Forelimb muscle (tissue), 1 donor: ENCODE results near the gene DMD. TPM values are rescaled to one million over a fixed set of nuclear protein-coding genes. Genes with fewer than 3 reads are reported as not detected.
A peak's percentile ranks its signal among the peaks of the same experiment; 100 is the strongest.
"Not testable (repeated sequence)": the region's sequence is repeated elsewhere in the genome, so short reads cannot be mapped to it uniquely, and the experiment has no call there.

ENCODE experiments used
- DNase-seq: peaks from one replicate; pipeline ENCODE4 v3.0.0-alpha.2; 2013; ENCODE audit warnings: low read depth
- polyA plus RNA-seq: library from polyadenylated mRNA; unstranded; fragments of 120-200 nt; gene quantifications from one replicate; pipeline ENCODE4 v1.2.1, GENCODE V29; 2013; ENCODE audit not compliant: insufficient read length

The DMD gene
- 100 TPM for polyA plus RNA-seq

DNA sequence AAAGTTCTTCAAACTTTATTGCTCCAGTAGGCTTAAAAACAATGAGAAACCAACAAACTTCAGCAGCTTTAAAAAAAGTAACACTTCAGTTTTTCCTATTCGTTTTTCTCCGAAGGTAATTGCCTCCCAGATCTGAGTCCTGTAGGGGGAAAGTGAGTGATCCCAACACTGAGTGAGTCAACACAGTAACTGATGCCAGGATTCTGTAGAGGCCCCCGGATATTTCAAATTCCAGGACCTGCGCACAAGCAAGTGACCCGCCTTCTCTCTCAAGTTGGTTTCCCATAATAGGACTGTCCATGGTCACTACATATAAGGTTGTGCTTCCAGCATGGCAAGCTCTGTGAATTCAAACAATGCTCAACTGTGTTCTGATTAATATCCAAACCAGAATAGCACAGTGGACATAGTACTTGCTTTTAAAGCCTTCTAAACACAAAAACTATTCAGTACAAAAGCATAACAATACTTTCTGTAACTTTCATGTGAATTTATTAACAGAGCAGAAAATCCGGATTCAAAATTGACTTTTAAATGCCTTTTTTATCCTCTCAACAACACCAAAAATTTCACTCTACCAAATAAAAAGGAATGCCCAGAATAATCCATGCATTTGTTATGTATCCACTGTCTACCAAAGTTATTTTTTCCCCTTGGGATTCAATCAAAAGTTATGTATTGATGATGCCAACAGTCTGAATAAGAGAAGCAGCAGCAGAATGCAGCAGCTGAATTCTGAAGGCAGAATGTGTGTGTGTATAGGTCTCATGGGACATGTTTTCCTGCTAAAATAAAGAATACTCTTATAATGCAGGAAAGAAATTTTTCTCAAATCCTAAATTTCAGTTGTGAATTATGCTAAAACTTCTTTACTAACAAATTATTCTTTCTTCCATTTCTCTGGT is at the start of gene DMD:
Gene DMD, minus strand, starts transcription at position 194 of the 905 bp plus-strand sequence. CDS start 237 bp downstream, outside the sequence.
- peak; percentile 72 for DNase-seq

DNA sequence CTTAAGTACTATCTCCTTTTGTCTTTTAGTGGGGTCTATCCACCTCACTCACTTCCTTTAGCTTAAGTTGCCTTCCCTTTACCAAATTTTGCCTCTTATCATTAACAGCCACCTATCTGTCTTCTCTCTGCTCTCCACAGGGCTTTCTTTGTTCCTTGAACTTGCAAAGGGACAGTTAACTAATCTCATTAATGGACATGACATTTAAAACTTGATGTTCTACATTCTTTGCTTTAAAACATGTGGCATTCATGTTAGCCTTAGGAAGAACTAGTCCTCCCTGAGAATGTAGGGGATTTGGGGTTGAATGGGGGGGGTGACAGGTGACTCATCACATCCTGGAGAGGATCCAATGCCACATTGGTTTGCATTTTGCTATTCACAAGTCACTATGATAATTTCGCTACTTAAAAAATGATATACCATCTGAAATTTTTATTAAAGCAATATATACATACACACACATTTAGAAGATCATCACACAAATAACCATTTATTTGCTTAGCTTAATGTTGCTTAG is 41.0 kb upstream of the DMD start:
- DNase-seq = no peak

DNA sequence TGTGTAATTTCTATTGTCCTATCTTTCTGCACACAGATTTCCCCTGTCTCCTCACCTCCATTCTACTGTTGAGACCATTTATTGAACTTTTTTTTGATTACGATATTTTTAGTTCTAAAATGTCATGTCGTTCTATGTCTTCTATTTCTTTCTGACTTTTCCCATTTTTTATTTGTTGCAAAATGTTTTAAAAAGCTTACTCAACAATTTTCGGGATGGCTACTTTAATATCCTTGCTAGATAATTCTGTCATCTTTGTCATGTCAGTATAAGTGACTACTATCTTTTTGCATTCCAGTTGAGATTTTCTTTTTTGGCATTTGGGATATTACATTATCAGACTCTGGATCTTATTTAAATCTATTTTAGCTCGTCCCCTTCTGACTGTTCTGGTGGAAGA is 7.5 kb upstream of the DMD start:
- no peak for DNase-seq

DNA sequence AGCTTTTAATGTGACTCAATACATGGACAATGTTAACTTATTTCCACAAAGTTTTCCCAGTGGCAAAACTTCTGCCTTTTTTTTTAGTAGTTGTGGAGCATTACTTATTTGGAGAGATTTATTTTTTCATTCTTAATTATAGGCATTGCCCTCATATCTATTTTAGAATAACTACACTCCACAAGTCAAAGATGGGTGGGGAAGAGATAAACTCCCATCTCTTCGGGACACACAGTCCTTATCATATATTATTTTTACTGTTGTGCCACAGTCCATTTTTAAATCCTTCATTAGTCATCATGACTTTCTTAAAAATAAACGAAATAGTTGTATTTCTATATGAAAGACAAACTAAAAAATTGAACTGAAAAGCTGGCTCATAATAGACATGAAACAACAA is 1.2 kb downstream of the DMD start:
- no peak for DNase-seq

DNA sequence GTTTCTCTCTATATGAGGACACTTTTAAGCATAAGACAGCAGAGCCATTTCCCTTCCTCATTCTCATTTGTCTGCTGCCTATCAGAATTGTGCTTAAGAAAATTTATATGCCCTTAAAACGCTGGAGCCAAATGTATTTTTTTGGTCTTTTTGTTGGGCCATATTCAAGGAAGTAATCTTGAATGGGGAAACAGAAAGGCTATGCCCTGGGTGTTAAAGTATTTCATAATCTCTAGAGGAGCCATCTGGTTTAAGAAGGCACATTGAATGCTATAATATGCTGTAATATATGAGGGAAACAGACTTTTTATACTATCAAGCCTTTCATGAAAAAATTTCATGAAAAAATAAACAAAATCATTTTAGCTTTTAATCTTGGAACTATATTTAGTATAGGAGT is 4.3 kb downstream of the DMD start:
- DNase-seq = no peak

DNA sequence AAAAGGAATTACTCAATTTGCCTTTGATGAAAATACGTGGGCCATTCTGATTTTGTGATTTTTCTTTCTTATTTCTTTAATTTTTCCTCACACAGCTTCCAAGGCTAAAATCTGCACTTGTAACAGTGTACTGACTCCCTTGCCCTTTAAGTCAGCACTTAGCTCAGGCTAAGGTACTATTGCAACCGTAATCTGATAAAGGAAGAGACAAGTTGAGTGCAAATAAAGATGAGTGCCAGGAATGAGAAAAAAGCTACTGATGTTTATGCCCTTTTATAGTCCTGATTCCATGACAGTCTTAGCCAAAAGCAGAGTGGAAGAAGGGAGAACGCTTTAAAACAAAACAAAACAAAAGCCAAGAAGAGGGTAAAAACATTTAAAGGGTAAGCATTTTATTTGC is 6.0 kb downstream of the DMD start:
- DNase-seq = no peak

DNA sequence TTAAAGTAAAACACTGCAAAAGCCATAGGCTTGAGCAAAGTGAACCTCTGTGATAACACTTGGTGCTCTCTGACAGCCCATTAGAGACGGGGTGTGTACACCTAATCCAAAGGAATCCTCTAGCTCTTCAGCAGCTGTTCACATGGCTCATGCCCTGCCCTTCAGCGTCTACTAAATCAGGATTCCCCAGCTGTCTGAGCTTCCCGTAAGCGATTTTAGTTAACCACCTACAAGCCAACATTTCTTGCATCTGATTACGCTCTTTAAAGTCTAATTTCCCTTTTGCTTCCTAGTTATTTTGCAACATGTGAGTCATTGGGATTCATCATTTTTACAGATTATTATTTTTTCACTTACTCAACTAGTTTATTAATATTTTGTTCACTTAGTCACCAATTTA is 6.5 kb downstream of the DMD start:
- no peak for DNase-seq

DNA sequence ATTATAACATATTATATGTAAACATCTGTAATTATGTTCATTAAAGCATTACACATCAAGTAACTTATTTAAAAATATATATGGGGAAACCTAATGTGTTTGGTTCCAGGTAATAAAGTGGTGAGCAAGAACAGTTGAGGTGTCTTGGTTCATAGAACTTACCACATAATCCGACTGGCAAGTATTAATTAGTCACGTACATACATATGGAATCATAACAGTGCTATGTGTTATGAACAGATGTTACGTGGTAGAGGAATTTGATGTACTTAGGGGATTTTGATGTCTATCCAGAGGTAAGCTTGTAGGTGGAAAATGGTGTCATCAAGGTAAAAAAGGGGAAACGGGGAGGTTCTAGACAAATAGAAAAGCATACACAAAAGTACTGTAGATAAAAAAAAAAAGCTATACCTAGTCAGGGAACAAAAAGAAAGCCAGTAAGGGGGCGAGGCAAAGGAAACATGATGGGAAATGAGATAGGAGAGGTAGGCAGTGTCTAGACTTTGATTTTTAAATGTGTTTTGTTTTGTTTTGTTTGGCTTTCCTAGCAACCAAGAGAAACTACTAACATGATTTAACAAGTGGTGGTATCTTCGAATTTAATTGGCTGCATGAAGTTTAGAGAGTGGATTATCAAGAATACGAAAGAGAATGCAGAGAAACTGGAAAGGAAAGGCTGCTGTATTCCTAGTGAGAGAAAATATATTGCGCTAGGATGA is 12.6 kb downstream of the DMD start:
- no peak for DNase-seq

DNA sequence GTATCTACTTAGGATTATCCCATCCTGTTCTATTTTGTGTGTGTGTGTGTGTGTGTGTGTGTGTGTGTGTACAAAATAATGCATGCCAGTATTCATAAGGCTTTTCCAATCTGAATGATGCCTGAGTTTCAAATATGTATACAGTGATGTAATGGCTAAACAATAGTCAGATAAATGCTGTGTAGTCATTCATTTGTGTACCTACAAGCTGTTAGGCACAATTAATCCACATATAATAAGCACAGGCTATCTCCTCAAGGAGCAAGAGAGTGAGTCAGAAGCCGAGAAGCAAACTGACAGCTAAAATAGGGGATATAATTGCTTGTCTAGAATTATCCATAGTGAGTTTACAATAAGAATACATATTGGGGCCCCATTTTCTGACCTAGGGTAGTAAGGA is 15.7 kb downstream of the DMD start:
- DNase-seq = no peak

DNA sequence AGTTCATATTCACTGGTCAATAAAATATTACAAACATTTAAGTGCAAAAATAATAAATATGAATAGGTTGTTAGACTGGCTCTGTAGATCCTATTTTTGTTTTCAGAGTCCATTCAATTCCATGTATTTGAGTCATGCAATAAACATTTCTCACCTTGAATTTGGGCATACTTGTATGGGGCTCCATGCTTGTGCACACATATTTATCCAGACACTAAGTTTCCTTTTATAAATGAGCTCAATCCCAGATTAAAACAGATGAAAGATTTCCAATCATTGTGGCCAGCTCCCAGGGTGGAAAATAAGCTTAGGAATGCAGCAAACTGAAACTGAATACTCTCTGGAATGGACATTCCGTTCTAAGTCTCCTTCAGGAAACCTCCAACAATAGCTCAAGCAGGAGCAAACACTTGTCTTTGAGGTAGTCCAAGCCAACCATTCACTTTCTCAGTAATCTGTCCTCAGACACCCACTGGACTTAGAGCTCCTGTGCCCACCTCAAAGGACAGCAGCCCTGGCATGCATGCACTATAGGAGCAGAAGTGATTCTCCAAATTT is 16.4 kb downstream of the DMD start:
- DNase-seq = no peak

DNA sequence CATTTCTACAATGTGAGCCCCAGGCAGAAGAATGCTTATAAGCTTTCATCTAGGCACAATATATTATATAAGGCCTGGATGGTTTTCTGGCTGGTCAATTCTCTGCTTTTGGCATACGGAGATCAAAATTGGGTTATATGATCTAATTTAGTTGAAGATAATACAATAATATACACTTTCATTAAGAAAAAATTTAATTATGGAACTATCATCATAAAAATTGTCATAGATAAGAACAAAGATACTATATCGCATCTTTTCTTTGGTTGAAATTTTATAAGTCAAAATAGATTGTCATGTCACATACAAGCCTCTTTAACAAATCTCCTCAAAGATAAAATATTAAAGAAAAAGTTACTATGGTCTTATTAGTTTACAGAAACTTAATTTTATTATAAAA is 17.1 kb downstream of the DMD start:
- no peak for DNase-seq

DNA sequence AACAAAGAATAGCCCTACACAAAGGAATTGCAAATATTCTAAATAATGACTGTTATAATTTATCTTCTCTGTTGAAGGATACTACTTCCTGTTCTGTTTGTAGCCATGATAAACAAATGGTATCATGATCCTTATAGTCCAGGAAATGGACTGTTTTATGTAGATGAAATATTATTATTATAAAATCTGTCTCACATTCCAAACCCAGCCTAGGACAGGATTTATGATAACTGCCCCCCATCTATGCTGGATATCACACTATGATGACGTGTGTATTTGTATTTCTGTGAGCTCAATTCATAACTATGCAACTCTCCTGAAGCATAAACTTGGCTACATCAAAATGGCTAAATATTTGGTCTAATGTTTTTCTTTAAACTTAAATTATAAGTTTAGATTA is 21.3 kb downstream of the DMD start:
- DNase-seq = no peak

DNA sequence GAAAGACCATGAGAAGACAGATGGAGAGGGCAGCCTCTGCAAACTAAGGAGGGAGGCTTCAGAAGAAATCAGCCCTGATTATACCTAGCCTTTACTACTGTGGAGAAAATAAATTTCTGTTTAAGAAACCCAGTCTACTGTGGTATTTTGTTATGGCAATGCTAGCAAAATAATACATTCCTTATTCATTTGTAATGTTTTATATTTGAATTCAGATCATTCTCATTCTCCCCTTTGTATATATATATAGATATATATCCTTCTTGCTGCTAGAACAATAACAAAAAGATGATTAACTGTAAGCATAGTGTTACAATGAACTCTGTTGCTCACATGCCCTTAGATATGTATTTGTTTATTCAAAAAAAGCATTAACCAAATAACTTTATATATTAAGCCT is 22.5 kb downstream of the DMD start:
- DNase-seq = no peak

DNA sequence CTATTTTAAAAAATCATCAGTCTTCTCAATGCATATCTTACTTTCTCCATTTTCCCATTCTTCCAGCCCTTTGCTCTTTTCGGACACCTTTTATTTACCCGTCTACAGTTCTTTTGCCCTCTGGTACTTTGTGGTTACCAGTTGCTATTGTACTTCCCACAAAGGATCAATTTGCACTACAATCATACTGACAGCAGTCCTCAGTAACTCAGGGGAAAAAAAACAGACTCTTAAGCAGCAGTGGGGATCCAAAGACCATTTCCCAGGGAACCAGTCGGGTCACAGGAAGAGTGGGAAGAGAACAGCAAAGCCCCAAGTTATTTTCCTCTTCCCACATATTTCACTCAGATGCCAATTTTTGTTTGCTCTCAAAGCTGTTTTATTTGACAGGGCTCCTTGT is 23.1 kb downstream of the DMD start:
- DNase-seq = no peak

DNA sequence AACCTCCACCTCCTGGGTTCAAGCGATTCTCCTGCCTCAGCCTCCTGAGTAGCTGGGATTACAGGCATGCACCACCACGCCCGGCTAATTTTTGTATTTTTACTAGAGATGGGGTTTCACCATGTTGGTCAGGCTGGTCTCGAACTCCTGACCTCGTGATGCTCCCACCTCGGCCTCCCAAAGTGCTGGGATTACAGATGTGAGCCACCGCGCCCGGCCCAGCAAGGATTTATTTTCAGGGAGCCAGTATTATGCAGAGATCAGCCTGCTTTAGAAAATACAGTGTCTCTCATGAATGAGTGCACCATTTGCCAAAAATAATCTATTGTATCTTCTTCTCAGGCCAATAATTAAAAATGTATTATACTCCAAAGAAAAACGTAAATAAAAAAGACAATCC is 26.5 kb downstream of the DMD start:
- DNase-seq = not testable (repeated sequence)

DNA sequence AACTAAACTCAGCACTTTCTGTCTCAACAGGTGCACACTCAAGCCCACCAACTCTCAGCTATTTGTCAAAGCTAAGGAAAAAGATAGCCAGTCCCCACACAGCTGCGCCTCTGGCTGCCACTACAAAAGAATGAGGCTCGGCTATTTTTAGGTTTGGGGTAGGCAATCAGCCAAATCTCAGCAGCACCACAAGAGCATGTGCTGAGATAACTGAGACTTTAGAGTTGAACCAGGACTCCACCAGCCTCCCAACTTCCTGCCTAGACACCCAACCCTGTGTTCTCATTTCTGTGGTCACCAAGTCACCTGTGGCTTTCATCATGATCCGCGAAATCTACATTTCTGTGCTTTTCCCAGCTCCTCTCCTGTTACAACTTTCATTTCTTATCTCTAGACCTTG is 28.0 kb downstream of the DMD start:
- peak; percentile 26 for DNase-seq

DNA sequence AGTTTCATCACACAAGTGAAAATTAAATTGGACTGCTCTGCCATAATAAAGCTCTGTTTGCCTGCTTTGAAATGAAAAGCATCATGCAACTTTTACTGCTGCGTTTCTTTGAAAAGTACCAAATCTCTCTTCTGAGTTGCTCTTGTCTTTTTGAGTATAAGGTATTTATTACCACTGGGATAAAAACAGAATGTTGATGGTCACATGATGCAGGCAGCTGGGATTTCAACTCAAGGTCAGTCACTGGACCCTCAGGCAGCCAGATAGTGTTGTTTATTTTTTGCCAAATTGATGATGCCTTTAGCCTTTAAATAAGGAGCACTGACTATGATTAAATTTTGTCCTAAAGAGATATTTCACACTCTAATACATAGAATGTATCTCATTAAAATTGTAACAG is 32.7 kb downstream of the DMD start:
- no peak for DNase-seq

DNA sequence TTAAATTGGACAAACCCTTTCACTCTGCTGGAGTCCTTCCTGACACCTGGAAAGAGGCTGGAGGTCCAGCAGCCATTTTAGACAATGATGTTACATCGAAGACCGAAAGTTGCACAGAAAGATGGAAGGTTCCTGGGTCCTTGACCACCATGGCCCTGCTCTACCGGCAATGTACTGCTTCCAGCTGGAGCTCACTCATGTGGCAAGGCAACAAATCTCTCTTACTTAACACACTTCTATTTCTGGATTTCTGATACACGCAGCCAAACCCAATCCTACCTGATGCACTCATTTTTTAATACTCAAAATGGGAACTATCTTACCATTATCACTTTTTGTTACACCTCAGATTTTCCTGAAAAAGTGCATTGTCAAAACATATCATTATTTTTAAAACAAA is 33.1 kb downstream of the DMD start:
- no peak for DNase-seq

DNA sequence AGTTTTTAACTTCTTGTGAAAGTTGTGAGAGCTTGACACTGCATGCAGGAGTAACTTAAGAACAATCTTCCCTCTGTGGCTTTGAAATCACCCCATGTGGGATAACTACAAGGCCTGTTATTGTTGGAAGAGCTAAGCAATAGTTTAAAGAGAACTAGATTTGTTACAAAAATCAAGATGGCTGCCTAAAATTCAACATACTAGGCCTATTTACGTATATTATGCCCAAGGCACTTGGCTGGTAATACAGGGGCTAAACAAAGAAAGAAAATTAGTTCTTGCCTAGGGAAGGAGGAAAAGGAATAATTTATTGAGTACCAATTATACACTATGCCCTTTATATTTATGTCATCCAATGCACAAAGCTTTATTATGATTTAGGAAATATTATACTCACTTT is 36.1 kb downstream of the DMD start:
- no peak for DNase-seq

DNA sequence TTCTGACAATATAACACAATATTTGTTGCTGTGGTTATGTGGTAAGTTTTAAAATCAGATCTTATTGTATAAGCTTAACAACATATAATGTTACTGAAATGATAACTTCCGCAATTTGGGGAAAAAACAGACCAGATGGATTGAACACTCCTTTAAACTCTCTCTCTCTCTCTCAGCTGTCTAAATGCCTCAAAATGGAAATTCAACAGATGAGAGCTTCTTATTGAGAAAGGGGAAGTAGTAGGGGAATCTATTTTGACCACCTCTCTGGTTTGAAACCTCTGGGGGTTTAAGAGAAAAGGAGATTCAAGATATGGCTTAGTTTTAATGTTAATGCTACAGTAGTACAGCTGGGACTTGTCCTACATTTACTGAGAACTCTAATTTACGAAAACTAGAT is 40.3 kb downstream of the DMD start:
- DNase-seq = no peak

DNA sequence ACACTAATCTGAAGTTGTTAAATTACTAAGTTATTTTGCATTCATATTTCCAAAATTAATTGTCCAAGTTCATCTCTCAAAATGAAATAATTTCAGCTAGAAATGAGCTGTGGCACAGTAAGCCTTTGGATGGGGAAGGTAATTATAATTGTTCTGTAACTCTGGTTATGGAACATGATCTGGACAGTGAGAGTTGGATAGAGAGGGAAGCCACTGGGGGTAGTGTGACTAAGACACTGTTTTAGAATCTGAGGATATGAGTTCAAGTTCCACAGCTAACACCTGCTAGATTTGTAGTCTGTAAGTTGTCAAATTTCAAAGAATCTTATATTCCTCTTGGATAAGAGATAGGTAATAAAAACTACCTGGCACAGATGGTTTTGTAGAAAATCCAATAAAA is 49.5 kb downstream of the DMD start:
- DNase-seq = no peak

DNA sequence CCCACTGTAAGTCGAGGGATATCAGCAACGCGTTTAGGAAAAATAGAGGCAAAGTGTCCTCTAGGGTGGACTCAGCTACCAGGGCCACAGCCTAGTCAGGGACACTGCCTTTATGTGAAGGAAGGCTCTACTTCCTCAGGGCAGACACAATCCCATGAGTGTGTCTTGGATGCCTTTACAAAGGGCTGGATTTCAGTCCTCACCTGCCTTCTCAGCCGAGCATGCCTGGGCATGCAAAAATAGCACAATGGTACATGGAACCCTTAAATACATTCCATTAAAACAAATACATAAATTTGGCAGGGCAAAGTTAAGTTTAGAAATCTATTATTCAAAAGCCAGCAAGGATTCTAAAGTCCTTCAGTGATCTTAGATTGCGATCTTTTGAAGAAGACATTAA is 51.1 kb downstream of the DMD start:
- DNase-seq = no peak
